Measurements from ENCODE around the gene CCR6.
"Not testable (repeated sequence)": the region's sequence is repeated elsewhere in the genome, so short reads cannot be mapped to it uniquely, and the experiment has no call there.

The CCR6 gene

GRCh38 chr6:167178896-167179655 is 56.2 kb downstream of the CCR6 start:
- DNase-seq, result not testable (repeated sequence)

- DNase-seq, result not testable (repeated sequence)
Measured at GRCh38 chr6:167180086-167180485, 57.2 kb downstream of the CCR6 start.

- not testable (repeated sequence) for DNase-seq
Measured at GRCh38 chr6:167181351-167181750, 58.5 kb downstream of the CCR6 start.

GRCh38 chr6:167182913-167183314 is 60.0 kb downstream of the CCR6 start:
- not testable (repeated sequence) for DNase-seq

DNA sequence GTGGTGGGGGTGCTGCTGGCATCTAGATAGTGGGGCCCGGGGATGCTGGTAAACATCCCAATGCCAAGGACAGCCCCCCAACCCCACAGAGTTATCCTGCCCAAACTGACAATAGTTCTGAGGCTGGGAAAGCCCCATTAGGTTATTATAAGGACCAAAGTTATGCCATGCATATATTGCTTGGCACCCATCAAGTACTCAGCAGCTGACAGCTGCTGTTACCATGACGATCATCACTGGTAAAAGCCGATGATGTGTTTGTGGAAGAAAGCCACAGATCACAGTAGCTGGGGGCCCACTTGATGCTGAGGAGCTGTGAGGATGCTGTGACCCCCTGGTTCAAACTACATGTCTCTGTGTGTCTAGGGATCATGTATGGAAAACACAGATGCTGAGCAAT is 62.2 kb downstream of the CCR6 start:
- DNase-seq, result not testable (repeated sequence)

- not testable (repeated sequence) for DNase-seq
Measured at GRCh38 chr6:167187275-167187674, 64.4 kb downstream of the CCR6 start.

Data from central memory CD4-positive, alpha-beta T cell (primary cell).